GM12874 (cell line): ENCODE data around the gene CHL1.

Experiments used
- CTCF ChIP-seq: IDR thresholded peaks from 2 replicates; pipeline ENCODE4 v1.5.1; 2011; ENCODE audit warnings: low read depth, mild to moderate bottlenecking, control low read depth, low read length, moderate library complexity; ENCODE audit not compliant: insufficient read depth

The CHL1 gene

GRCh38 chr3:297585-297984, 101.0 kb downstream of the CHL1 start:
- TF ChIP-seq CTCF, result no peak

GRCh38 chr3:299590-300301, 103.2 kb downstream of the CHL1 start:
- TF ChIP-seq CTCF, result no peak

- TF ChIP-seq CTCF, result no peak
Observed at GRCh38 chr3:307182-307581, 110.6 kb downstream of the CHL1 start.

- TF ChIP-seq CTCF, result no peak
Observed at GRCh38 chr3:308597-309321, 112.2 kb downstream of the CHL1 start.

- TF ChIP-seq CTCF, result no peak
Observed at GRCh38 chr3:312160-312733, 115.7 kb downstream of the CHL1 start.

GRCh38 chr3:312911-313310, 116.3 kb downstream of the CHL1 start:
- no peak for TF ChIP-seq CTCF

- no peak for TF ChIP-seq CTCF
Observed at GRCh38 chr3:317012-317411, 120.4 kb downstream of the CHL1 start.
